ENCODE measurements around the gene SLC8A1. TPM values are rescaled to one million over a fixed set of nuclear protein-coding genes. Genes with fewer than 3 reads are reported as not detected.

The SLC8A1 gene
- total and polyA plus RNA-seq, 12 donors, result 0.54 to 128 (median 18.5) TPM

- WGBS, 4 donors, result 81 to 88% (median 84%) methylated on average over 4 of the region's 4 CpGs
- intact Hi-C loops (cut with DNase I), result no loop called here
- peaks cover 0 to 5% of the 10 kb centered on the region in 2 donors for H3K4me1 ChIP-seq (replicated peaks in 1 of 2)
Observed at GRCh38 chr2:40404517-40404916, 47.4 kb downstream of the SLC8A1 start.

GRCh38 chr2:40403233-40403836 is 48.6 kb downstream of the SLC8A1 start:
- H3K4me3 ChIP-seq, result no peak overlapping the region
- H3K27me3 ChIP-seq, result no peaks in the 10 kb centered on the region
- intact Hi-C loops (cut with DNase I), result no loop called here
- H3K9me3 ChIP-seq (replicated peaks in 1 of 3), result no peaks in the 10 kb centered on the region
- peaks cover 0 to 5% of the 10 kb centered on the region in 2 donors for H3K4me1 ChIP-seq (replicated peaks in 1 of 2)
- no peaks in the 10 kb centered on the region for H3K36me3 ChIP-seq (replicated peaks in 1 of 2)
- TF ChIP-seq POLR2A (IDR thresholded peaks at IDR 0.05), result no peak
- WGBS, 4 donors, result 66 to 81% (median 79%) methylated on average over 4 of the region's 4 CpGs
- no peak for DNase-seq
- no peak overlapping the region for H3K27ac ChIP-seq

More at GRCh38 chr2:40404517-40404916, 47.4 kb downstream of the SLC8A1 start:
- H3K4me3 ChIP-seq, result no peak overlapping the region
- TF ChIP-seq POLR2A (IDR thresholded peaks at IDR 0.05), result no peak
- TF ChIP-seq CTCF (IDR thresholded peaks at IDR 0.05), result no peak
- H3K27me3 ChIP-seq, result no peaks in the 10 kb centered on the region
- H3K9me3 ChIP-seq (replicated peaks in 1 of 3), result no peaks in the 10 kb centered on the region
- H3K36me3 ChIP-seq (replicated peaks in 1 of 2), result no peaks in the 10 kb centered on the region
- no peak overlapping the region for H3K27ac ChIP-seq
- DNase-seq, result no peak

- TF ChIP-seq CTCF (IDR thresholded peaks at IDR 0.05) (no peak), POLR2A (IDR thresholded peaks at IDR 0.05) (no peak)
- Histone ChIP-seq H3K27me3 (no peaks in the 10 kb centered on the region), H3K9me3 (replicated peaks in 1 of 3) (no peaks in the 10 kb centered on the region), H3K4me3 (no peak overlapping the region), H3K36me3 (replicated peaks in 1 of 2) (no peaks in the 10 kb centered on the region), H3K4me1 (replicated peaks in 1 of 2) (peaks cover 0 to 5% of the 10 kb centered on the region in 2 donors), H3K27ac (no peak overlapping the region)
- intact Hi-C loops (cut with DNase I), result no loop called here
- no peak for DNase-seq
- 89 to 98% (median 94%) methylated on average over 3 of the region's 3 CpGs for WGBS, 4 donors
Observed at GRCh38 chr2:40401896-40402295, 50.0 kb downstream of the SLC8A1 start.

- no peak overlapping the region for H3K27ac ChIP-seq
Observed at GRCh38 chr2:40400336-40400953, 51.4 kb downstream of the SLC8A1 start.

More at GRCh38 chr2:40400336-40400953, 51.4 kb downstream of the SLC8A1 start:
- Histone ChIP-seq H3K9me3 (replicated peaks in 1 of 3) (no peaks in the 10 kb centered on the region), H3K36me3 (replicated peaks in 1 of 2) (no peaks in the 10 kb centered on the region), H3K27me3 (no peaks in the 10 kb centered on the region), H3K4me1 (replicated peaks in 1 of 2) (peaks cover 0 to 13% of the 10 kb centered on the region in 2 donors), H3K4me3 (no peak overlapping the region)
- intact Hi-C loops (cut with DNase I), result no loop called here
- WGBS, 4 donors, result 56 to 67% (median 62%) methylated on average over 3 of the region's 3 CpGs
- DNase-seq, result no peak
- TF ChIP-seq POLR2A (IDR thresholded peaks at IDR 0.05) (no peak), CTCF (IDR thresholded peaks at IDR 0.05) (no peak)

Measured in adrenal gland (tissue), 12 donors.